HepG2 (cell line): ENCODE measurements around the gene SGF29. TPM values are rescaled to one million over a fixed set of nuclear protein-coding genes. Genes with fewer than 3 reads are reported as not detected.

Experiments used
- AGO1 ChIP-seq: fragments of 200-400 bp; formaldehyde crosslinking; IDR thresholded peaks from 2 replicates; pipeline ENCODE4 v1.6.1; 2017; ENCODE audit warnings: mild to moderate bottlenecking, low read depth, low read length, moderate library complexity; ENCODE audit not compliant: poor library complexity, severe bottlenecking
- CREBL2 ChIP-seq: sonication (generic); formaldehyde crosslinking; IDR thresholded peaks from 2 replicates; pipeline ENCODE4 v1.8.1; 2023; ENCODE audit warnings: missing genetic modification reagents, mild to moderate bottlenecking, borderline replicate concordance
- HNRNPLL ChIP-seq: fragments of 200-400 bp; formaldehyde crosslinking; IDR thresholded peaks from 2 replicates; pipeline ENCODE4 v1.6.1; 2017; ENCODE audit warnings: mild to moderate bottlenecking, low read depth, low read length; ENCODE audit not compliant: poor library complexity, severe bottlenecking
- MED1 ChIP-seq: sonication (generic); formaldehyde crosslinking; IDR thresholded peaks from 2 replicates; pipeline ENCODE4 v1.4.0; 2020; ENCODE audit warnings: missing genetic modification reagents
- MXD4 ChIP-seq: IDR thresholded peaks from 2 replicates; pipeline ENCODE4 v1.6.1; 2016; ENCODE audit warnings: mild to moderate bottlenecking, missing biosample characterization, missing genetic modification reagents
- NCOA1 ChIP-seq: sonication (generic); formaldehyde crosslinking; IDR thresholded peaks from 2 replicates; pipeline ENCODE4 v1.9.0; 2021; ENCODE audit warnings: missing genetic modification reagents
- NFKBIZ ChIP-seq: IDR thresholded peaks from 2 replicates; pipeline ENCODE4 v1.6.1; 2018; ENCODE audit warnings: missing genetic modification reagents, missing compliant biosample characterization
- PAXIP1 ChIP-seq: sonication (generic); formaldehyde crosslinking; conservative IDR thresholded peaks from 2 replicates; pipeline ENCODE4 v1.4.0; 2020; ENCODE audit warnings: mild to moderate bottlenecking, missing genetic modification reagents, moderate library complexity
- PCBP2 ChIP-seq: fragments of 200-400 bp; formaldehyde crosslinking; optimal IDR thresholded peaks from 2 replicates; pipeline ENCODE3; 2018; ENCODE audit warnings: low read length, low read depth; ENCODE audit not compliant: poor library complexity, severe bottlenecking
- POLR2G ChIP-seq: fragments of 200-400 bp; formaldehyde crosslinking; IDR thresholded peaks from 2 replicates; pipeline ENCODE4 v1.6.1; 2018; ENCODE audit warnings: mild to moderate bottlenecking, low read depth, low read length, moderate library complexity
- SMAD1 ChIP-seq: sonication (generic); formaldehyde crosslinking; IDR thresholded peaks from 2 replicates; pipeline ENCODE4 v1.4.0; 2020; ENCODE audit warnings: missing genetic modification reagents, low read depth, mild to moderate bottlenecking, borderline replicate concordance
- SP5 ChIP-seq: IDR thresholded peaks from 2 replicates; pipeline ENCODE4 v1.6.1; 2016; ENCODE audit warnings: low read depth, borderline replicate concordance
- TBP ChIP-seq: sonication (generic); formaldehyde crosslinking; IDR thresholded peaks from 2 replicates; pipeline ENCODE4 v1.5.0; 2020; ENCODE audit warnings: missing genetic modification reagents
- TEF ChIP-seq: sonication (generic); formaldehyde crosslinking; IDR thresholded peaks from 2 replicates; pipeline ENCODE4 v1.5.0; 2020; ENCODE audit warnings: missing genetic modification reagents
- ZBTB4 ChIP-seq: sonication (generic); formaldehyde crosslinking; IDR thresholded peaks from 2 replicates; pipeline ENCODE4 v1.4.0; 2020; ENCODE audit warnings: missing genetic modification reagents, mild to moderate bottlenecking, borderline replicate concordance
- ZFP1 ChIP-seq: IDR thresholded peaks from 2 replicates; pipeline ENCODE4 v1.6.1; 2016
- ZNF10 ChIP-seq: sonication (generic); formaldehyde crosslinking; IDR thresholded peaks from 2 replicates; pipeline ENCODE4 v1.4.0; 2020; ENCODE audit warnings: mild to moderate bottlenecking, low read depth, missing genetic modification reagents, borderline replicate concordance
- ZNF12 ChIP-seq: sonication (generic); formaldehyde crosslinking; IDR thresholded peaks from 2 replicates; pipeline ENCODE4 v1.5.0; 2020; ENCODE audit warnings: missing genetic modification reagents
- ZNF432 ChIP-seq: sonication (generic); formaldehyde crosslinking; IDR thresholded peaks from 2 replicates; pipeline ENCODE4 v1.5.0; 2020; ENCODE audit warnings: missing genetic modification reagents, mild to moderate bottlenecking, borderline replicate concordance
- ZNF513 ChIP-seq: sonication (generic); formaldehyde crosslinking; conservative IDR thresholded peaks from 2 replicates; pipeline ENCODE4 v1.5.0; 2020; ENCODE audit warnings: missing genetic modification reagents
- ZNF772 ChIP-seq: sonication (generic); formaldehyde crosslinking; IDR thresholded peaks from 2 replicates; pipeline ENCODE4 v1.5.0; 2020; ENCODE audit warnings: mild to moderate bottlenecking, missing genetic modification reagents
- polyA plus RNA-seq, 8 experiments: library from polyadenylated mRNA; depleted of rRNA in 3 of 8; stranded (reverse) in 7 of 8; unstranded in 1 of 8; fragments of >200 nt; fragmentation: Illumina TruSeq in 4 of 8; extraction: Trizol in 4 of 8; gene quantifications; 2 replicates each; pipeline versions ENCODE4 v1.2.1 to v1.2.3, GENCODE V29; 2011 to 2016; ENCODE audit warnings: low read depth in 4 of 8, missing spikeins in 1 of 8, mixed read lengths in 1 of 8; ENCODE audit not compliant: insufficient read depth in 1 of 8
- total RNA-seq, 5 experiments: library from RNA; depleted of rRNA; stranded (reverse); fragments of >200 nt; fragmentation: Illumina TruSeq; extraction: Trizol; gene quantifications; 2 replicates each; pipeline ENCODE4 v1.2.3, GENCODE V29; 2016; ENCODE audit warnings: low read depth in 1 of 5

Gene SGF29
- total and polyA plus RNA-seq, 2 of the 13 experiments (the other 11 are each of a cell fraction or from before 2014, with no cell fraction given), result 5.0 to 29.4 TPM

GRCh38 chr16:28610595-28611191 lies 57.0 kb downstream of the SGF29 start (continued):
- TF ChIP-seq PAXIP1 (CRISPR knock-in tag), result no peak; the same call in none of the 2 replicates
- TF ChIP-seq ZNF772, result peak; percentile 39; the same call in 1 of the 2 replicates
- TF ChIP-seq TEF, result no peak
- no peak for TF ChIP-seq SMAD1 (CRISPR knock-in tag)
- TF ChIP-seq ZFP1 (CRISPR knock-in tag), result 0 out of 2 replicates have a peak, but pooled peaks have one; percentile 7
- no peak for TF ChIP-seq NFKBIZ (CRISPR knock-in tag)
- no peak for TF ChIP-seq ZNF10
- TF ChIP-seq ZBTB4 (CRISPR knock-in tag), result no peak
- no peak for TF ChIP-seq AGO1
- no peak for TF ChIP-seq POLR2G
- 0 out of 2 replicates have a peak, but pooled peaks have one; percentile 12 for TF ChIP-seq SP5 (CRISPR knock-in tag)
- 0 out of 2 replicates have a peak, but pooled peaks have one; percentile 39 for TF ChIP-seq MXD4 (CRISPR knock-in tag)
- TF ChIP-seq ZNF12 (CRISPR knock-in tag), result no peak
- no peak for TF ChIP-seq MED1 (CRISPR knock-in tag)
- TF ChIP-seq ZNF513 (CRISPR knock-in tag), result no peak
- TF ChIP-seq ZNF432 (CRISPR knock-in tag), result no peak
- no peak for TF ChIP-seq PCBP2
- TF ChIP-seq HNRNPLL, result no peak
- no peak for TF ChIP-seq TBP (CRISPR knock-in tag)
- TF ChIP-seq NCOA1, result no peak
- TF ChIP-seq CREBL2 (CRISPR knock-in tag), result peak; percentile 55; the same call in 1 of the 2 replicates
